GM19452 (cell line): ENCODE measurements around the gene ZNF549.
A peak's percentile ranks its signal among the peaks of the same experiment; 100 is the strongest.
"Not testable (repeated sequence)": the region's sequence is repeated elsewhere in the genome, so short reads cannot be mapped to it uniquely, and the experiment has no call there.

Experiments used
- ATAC-seq: cut with Tn5 transposase; IDR thresholded peaks from one replicate; pipeline ENCODE4 v1.9.1; 2021; ENCODE audit not compliant: unreplicated experiment

ZNF549 gene

GRCh38 chr19:57527136-57527881, at the start of gene ZNF549:
TSS of gene ZNF549 (plus strand) at chr19:57527356. CDS start at chr19:57527574, 218 bp downstream.
- peak; percentile 100 for ATAC-seq

- peak; percentile 96 for ATAC-seq
These were observed 39.5 kb upstream of the ZNF549 start, which contains the start of gene ZNF419 for GRCh38 chr19:57487477-57488298. TSS of gene ZNF419 (plus strand) at chr19:57487750. CDS start at chr19:57487951, 201 bp downstream.

GRCh38 chr19:57488299-57488644, 38.9 kb upstream of the ZNF549 start:
- not testable (repeated sequence) for ATAC-seq

GRCh38 chr19:57499332-57499679, 27.9 kb upstream of the ZNF549 start:
- ATAC-seq = not testable (repeated sequence)

GRCh38 chr19:57499680-57500395, 27.3 kb upstream of the ZNF549 start, which contains the start of gene ZNF773:
TSS of gene ZNF773 (plus strand) at chr19:57499938. CDS start at chr19:57500081, 143 bp downstream.
- peak; percentile 99 for ATAC-seq

- ATAC-seq = not testable (repeated sequence)
These were observed 26.8 kb upstream of the ZNF549 start for GRCh38 chr19:57500400-57500799.

GRCh38 chr19:57506163-57506562, 21.0 kb upstream of the ZNF549 start:
- no peak for ATAC-seq

- ATAC-seq = no peak
These were observed 15.7 kb upstream of the ZNF549 start for GRCh38 chr19:57511484-57511883.

GRCh38 chr19:57512845-57513244, 14.3 kb upstream of the ZNF549 start:
- ATAC-seq = no peak

- no peak for ATAC-seq
These were observed 11.9 kb upstream of the ZNF549 start for GRCh38 chr19:57515255-57515654.

- ATAC-seq = not testable (repeated sequence)
These were observed 9.1 kb upstream of the ZNF549 start for GRCh38 chr19:57518021-57518420.

- no peak for ATAC-seq
These were observed 10.9 kb downstream of the ZNF549 start for GRCh38 chr19:57537953-57538547.

GRCh38 chr19:57546513-57546912, 19.4 kb downstream of the ZNF549 start:
- no peak for ATAC-seq

- no peak for ATAC-seq
These were observed 25.3 kb downstream of the ZNF549 start for GRCh38 chr19:57552432-57552831.

- ATAC-seq = no peak
These were observed 30.5 kb downstream of the ZNF549 start for GRCh38 chr19:57557659-57558058.

- no peak for ATAC-seq
These were observed 31.4 kb downstream of the ZNF549 start for GRCh38 chr19:57558525-57558924.

GRCh38 chr19:57559008-57559403, 31.9 kb downstream of the ZNF549 start:
- no peak for ATAC-seq

- peak; percentile 94 for ATAC-seq
These were observed 32.4 kb downstream of the ZNF549 start, which contains the start of gene ZNF550 for GRCh38 chr19:57559404-57560025. TSS of gene ZNF550 (minus strand) at chr19:57559863. CDS start at chr19:57559682, 181 bp downstream.

GRCh38 chr19:57560049-57560491, 32.9 kb downstream of the ZNF549 start:
- ATAC-seq = peak; percentile 18

GRCh38 chr19:57563547-57563946, 36.4 kb downstream of the ZNF549 start:
- ATAC-seq = no peak
